ENCODE measurements around the gene SHISA8. TPM values are rescaled to one million over a fixed set of nuclear protein-coding genes. Genes with fewer than 3 reads are reported as not detected.

Gene SHISA8
- total RNA-seq, 1 donor from 2014 or later, result not detected

DNA sequence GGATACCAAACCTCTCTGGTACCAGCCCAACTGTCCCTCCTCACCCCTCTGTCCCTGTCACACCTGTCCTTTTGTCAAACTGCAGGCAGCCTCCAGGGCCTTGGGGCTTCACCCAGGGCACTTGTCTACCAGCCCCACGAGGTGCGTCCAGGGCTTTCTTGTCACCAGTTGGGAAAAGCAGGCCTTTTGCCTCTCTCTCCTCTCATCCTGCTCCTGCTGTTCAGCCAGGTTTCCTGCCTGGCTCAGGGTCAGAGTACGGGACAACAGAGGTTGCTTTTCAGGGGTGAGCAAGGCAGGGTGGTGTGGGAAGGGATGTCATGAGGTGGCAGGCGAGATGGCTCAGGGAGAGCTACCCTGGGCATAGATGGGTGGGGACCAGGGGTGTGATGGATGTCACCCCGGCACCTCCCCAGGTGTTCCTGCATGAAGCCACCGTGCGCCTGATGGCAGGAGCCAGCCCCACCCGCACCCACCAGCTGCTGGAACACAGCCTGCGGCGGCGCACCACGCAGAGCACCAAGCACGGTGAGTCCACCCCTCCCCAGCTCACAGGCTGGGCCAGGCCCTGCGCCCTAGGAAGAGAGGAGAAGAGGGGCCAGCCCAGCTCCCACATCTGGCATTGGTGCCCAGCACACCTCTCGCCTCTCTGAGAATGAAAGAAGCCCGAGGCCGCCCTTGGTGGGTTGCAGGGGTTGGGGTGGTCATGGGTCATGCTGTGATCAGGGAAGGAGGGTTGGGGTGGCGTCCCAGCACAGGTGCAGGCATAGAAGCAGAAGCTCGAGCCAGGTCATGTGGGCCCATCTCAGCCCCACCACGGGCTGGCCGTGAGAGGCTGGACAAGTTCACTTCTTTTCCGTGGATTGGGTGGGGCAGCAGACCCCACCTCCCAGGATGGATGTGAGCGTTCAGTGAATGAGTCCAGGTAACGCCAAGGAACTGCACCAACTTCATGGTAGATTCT is 10.1 kb downstream of the SHISA8 start:
- Histone ChIP-seq H3K4me3 (no peak overlapping the region), H3K27ac (no peak overlapping the region), H3K9me3 (no peaks in the 10 kb centered on the region), H3K4me1 (peaks cover 3% of the 10 kb centered on the region), H3K27me3 (no peaks in the 10 kb centered on the region), H3K36me3 (peaks cover 0 to 66% of the 10 kb centered on the region in 2 donors)
- DNase-seq (ENCODE audit: extremely low spot score in 2 of 2), result no peak
- intact Hi-C loops (cut with DNase I), result no loop called here
- TF ChIP-seq POLR2AphosphoS5 (IDR thresholded peaks at IDR 0.05; ENCODE audit: insufficient read depth in 1 of 2, low read depth in 1 of 2) (no peak), POLR2A (IDR thresholded peaks at IDR 0.05) (no peak)
- TF ChIP-seq, protein P1, sequence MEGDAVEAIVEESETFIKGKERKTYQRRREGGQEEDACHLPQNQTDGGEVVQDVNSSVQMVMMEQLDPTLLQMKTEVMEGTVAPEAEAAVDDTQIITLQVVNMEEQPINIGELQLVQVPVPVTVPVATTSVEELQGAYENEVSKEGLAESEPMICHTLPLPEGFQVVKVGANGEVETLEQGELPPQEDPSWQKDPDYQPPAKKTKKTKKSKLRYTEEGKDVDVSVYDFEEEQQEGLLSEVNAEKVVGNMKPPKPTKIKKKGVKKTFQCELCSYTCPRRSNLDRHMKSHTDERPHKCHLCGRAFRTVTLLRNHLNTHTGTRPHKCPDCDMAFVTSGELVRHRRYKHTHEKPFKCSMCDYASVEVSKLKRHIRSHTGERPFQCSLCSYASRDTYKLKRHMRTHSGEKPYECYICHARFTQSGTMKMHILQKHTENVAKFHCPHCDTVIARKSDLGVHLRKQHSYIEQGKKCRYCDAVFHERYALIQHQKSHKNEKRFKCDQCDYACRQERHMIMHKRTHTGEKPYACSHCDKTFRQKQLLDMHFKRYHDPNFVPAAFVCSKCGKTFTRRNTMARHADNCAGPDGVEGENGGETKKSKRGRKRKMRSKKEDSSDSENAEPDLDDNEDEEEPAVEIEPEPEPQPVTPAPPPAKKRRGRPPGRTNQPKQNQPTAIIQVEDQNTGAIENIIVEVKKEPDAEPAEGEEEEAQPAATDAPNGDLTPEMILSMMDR (IDR thresholded peaks at IDR 0.05), result no peak

DNA sequence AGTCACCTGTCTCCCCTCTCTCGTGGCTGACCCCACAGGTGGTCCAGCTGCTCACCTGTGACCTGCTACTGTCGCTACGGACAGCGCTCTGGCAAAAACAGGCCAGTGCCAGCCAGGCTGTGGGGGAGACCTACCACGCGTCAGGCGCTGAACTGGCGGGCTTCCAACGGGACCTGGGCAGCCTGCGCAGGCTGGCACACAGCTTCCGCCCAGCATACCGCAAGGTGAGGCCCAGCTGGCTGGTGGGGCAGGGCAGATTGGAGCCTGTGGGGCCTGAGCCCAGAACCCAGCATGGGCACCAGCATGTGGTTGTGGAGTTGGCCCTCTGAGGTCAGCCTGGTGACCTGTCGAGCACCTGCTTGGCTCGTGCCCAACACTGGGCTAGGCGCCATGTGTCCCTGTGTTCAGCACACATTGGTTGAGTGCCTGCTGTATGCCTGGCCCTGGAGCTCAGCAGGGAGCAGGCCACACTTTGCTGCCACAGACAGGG is 11.9 kb downstream of the SHISA8 start:
- DNase-seq (ENCODE audit: extremely low spot score in 2 of 2), result no peak
- H3K36me3 ChIP-seq, result peaks cover 0 to 84% of the 10 kb centered on the region in 2 donors

DNA sequence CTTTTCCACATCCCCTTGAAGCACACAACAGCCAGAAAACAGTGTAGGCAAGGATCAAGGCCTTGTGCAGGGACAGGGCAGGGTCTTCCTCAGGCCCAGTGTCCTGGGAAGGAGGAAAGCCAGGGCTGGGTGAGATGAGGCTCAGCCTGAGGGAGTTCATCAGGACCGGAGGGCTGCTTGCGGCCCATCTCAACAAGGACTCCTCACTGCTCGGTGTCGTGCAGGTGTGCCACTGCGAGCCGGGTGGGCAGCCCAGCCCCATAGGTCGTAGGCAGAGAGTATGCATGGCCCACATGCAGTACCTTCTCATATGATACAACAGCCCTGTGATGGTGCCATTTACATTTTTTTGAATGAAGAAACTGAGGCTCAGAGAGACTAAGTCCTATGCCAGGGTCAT is 12.9 kb downstream of the SHISA8 start:
- Histone ChIP-seq H3K36me3 (peaks cover 0 to 92% of the 10 kb centered on the region in 2 donors), H3K4me3 (no peak overlapping the region), H3K27me3 (no peaks in the 10 kb centered on the region), H3K4me1 (no peaks in the 10 kb centered on the region), H3K27ac (no peak overlapping the region), H3K9me3 (no peaks in the 10 kb centered on the region)
- TF ChIP-seq POLR2AphosphoS5 (IDR thresholded peaks at IDR 0.05; ENCODE audit: insufficient read depth in 1 of 2, low read depth in 1 of 2), result no peak
- TF ChIP-seq POLR2A (IDR thresholded peaks at IDR 0.05), result no peak
- TF ChIP-seq, protein P1 (IDR thresholded peaks at IDR 0.05), result no peak
- no peak for DNase-seq (ENCODE audit: extremely low spot score in 2 of 2)
- intact Hi-C loops (cut with DNase I), result no loop called here

More for the DNA sequence above, 11.9 kb downstream of the SHISA8 start:
- H3K4me1 ChIP-seq, result no peaks in the 10 kb centered on the region
- H3K9me3 ChIP-seq, result no peaks in the 10 kb centered on the region
- H3K27me3 ChIP-seq, result no peaks in the 10 kb centered on the region
- TF ChIP-seq, protein P1 (IDR thresholded peaks at IDR 0.05), result no peak
- TF ChIP-seq POLR2AphosphoS5 (IDR thresholded peaks at IDR 0.05; ENCODE audit: insufficient read depth in 1 of 2, low read depth in 1 of 2) (no peak), POLR2A (IDR thresholded peaks at IDR 0.05) (no peak)
- intact Hi-C loops (cut with DNase I), result no loop called here
- no peak overlapping the region for H3K27ac ChIP-seq
- no peak overlapping the region for H3K4me3 ChIP-seq

DNA sequence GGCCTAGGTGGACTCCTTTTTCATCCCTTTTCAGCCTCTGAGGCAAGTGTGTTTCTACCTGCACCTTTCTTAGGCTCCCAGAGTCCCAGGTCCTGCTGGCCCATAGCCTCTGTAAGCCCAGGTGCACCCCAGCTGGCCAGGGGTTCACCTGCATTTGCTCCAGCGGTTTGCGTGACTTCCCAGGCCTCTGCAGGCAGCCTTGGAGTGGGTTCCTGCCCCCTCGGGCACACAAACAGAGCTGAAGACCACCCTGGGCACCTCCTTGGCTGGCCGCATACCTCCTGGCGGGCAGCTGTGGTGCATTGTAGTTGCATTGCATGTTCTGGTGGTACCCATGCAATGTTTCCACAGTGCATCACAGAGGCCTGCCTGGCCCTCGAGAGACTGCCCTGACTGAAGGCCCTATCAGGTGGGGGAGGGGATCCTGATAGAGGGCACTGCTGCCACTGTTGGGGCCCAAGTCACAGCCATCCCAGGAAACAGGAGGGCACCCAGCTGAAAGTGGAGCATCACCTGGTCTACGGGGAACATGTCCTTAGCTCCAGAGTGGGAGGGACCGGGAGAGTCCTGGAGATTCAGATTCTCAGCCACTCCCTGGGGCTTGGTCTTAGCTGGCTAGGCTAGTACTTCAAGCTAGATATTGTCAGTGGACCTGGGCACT is 14.1 kb downstream of the SHISA8 start:
- DNase-seq (ENCODE audit: extremely low spot score in 2 of 2), result no peak
- no peaks in the 10 kb centered on the region for H3K4me1 ChIP-seq
- TF ChIP-seq, protein P1 (IDR thresholded peaks at IDR 0.05), result no peak
- peak in 1 of 2 donors; percentile 4 for TF ChIP-seq POLR2AphosphoS5 (IDR thresholded peaks at IDR 0.05; ENCODE audit: insufficient read depth in 1 of 2, low read depth in 1 of 2)
- H3K36me3 ChIP-seq, result peaks cover 0 to 93% of the 10 kb centered on the region in 2 donors
- H3K27me3 ChIP-seq, result no peaks in the 10 kb centered on the region
- no peaks in the 10 kb centered on the region for H3K9me3 ChIP-seq
- no peak overlapping the region for H3K27ac ChIP-seq
- intact Hi-C loops (cut with DNase I), result no loop called here
- no peak overlapping the region for H3K4me3 ChIP-seq

Data from vagina (tissue), 2 donors.